Middle frontal gyrus (tissue), 1 donor: Measurements from ENCODE around the gene ACTRT3.
"Not testable (repeated sequence)": the region's sequence is repeated elsewhere in the genome, so short reads cannot be mapped to it uniquely, and the experiment has no call there.

Experiments
- DNase-seq: peaks from one replicate; pipeline ENCODE4 v3.0.0-alpha.2; 2015; ENCODE audit warnings: low spot score; ENCODE audit errors: extremely low spot score

ACTRT3 gene

DNA sequence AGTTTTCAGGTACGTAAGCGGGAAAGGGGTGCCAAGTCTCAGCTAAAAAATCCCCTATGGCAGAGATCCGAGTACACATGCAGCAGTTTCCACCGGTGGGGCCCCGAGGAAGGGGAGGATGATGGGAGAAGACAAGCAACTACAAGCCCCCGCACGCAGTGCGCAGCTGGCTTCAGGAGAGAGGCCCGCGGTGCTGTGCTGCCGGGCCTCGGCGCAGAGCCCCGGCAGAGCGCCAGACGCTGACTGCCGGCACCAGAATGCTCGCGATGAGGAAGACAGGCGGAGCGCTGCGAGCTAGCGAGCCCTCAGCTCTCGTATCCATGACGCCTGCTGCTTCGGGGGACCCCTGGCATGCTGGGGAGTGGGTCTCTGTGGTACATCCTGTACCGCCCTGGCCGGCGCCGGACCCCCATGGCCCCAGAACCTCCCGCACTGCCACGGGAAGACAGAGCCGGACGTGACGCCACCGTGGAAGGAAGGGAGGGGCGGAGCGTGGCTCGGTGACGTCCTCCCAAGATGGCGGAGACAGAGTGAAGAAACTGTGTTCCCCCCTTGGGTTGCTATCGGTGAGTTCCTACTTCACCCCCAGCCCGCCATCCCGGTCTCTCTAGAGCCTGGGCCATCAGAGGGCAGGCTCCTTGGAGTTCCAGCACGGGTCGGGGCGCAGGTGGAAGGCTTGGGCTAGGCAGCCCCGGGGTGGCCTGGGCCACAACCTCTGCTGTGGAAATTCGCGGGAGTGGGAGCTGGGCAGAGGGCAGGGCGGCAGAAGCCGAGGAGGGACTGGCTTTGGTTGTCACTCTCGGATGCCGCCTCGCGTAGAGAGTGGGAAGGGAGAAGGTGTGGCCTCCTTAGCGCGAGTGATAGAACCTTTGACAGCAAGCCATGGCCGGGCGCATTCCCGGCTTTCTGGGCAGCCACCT, 3.8 kb upstream of the ACTRT3 start, which contains the start of gene MYNN:
TSS of gene MYNN (plus strand) at position 500 of the 920 bp plus-strand sequence. CDS start 900 bp downstream, outside the sequence.
- DNase-seq, result peak; percentile 86

DNA sequence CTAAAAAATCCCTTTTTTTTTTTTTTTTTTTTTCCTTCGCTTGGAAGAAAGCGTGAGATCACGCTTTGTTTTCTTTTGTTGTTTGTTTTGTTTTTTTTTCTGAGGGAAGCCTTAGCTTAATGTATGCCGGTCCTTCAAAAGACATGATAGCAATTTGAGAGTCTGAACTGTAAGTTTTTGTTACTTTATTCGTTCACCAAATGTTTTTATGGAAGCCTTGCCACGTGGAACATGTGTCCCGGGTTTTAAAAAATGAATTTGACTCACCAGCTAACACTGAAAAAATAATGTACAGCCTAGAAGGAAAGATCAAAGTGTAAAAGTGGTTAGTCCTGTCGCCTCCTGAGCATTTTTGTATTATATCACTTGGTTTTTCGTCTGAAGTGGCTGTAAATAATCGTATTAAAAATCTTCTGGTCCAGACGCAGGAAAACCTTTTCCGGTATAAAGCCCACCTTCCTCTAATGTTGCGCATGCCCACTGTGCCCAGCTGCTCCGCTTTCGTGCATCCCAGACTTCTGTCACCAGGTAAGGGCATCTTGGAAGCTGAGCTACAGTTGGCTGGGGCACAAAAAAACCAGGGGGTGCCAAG, 3.0 kb upstream of the ACTRT3 start:
- peak; percentile 72 for DNase-seq

DNA sequence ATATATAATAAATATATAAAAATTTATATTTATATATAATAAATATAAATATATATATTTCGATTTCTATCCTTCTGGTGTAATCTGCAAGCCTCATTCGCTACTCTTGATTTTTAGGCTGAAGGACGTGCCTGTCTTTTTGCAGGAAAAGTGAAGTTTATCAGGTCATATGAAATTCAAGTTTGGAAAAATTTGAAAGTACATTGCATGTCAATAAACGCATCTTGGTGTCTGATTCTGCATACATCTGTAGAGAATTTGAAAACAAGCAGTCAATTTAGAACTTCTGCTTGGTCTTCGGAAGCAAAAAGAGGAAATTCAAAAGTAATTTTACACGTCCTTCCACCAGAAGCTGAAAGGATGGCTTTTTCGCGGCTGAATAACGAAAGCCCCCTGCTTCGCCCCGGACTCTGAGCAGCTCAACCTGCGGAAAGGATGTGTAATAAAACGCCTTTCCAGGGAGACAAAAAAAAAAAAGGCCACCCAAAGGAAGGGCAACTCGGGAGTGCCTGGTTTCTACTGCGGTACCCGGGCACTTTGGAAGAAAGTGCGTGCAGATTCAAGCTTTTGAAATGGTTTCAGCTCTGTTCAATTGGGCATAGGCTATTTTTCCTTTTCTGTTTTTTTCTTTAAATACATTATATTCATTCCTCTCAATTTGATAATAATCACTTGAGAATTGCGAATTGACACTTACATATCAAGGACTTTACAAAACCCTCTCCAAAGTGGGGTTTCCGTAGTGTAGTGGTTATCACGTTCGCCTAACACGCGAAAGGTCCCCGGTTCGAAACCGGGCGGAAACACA, 2.3 kb upstream of the ACTRT3 start:
- DNase-seq, result peak; percentile 81

DNA sequence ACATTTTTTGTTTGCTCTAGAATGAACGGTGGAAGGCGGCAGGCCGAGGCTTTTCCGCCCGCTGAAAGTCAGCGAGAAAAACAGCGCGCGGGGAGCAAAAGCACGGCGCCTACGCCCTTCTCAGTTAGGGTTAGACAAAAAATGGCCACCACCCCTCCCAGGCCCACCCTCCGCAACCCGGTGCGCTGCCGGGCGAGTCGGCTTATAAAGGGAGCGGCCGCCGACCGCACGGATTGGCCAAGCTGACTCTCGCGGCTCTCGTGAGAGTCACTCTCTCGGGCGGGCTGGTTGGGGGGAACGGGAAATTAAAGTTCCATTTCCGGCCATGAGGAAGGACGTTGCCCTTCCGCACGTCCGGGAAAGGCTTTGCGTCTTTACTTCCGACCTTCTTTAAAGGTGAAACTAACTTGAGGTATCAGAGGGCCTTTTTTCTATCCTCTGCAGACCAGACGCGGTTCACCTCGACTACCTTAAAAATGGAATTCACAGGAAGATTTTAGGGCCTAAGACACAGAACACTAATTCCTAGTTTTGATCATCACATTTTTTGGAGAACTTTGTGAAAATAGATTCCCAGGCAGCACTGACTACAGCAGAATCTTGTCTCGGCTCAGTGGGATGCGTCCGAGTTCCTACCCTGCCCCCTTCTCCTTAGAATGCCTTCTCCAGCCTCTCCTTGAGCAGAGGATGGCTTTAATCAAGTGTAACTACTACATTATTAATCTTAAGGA, 4.3 kb downstream of the ACTRT3 start, which contains the start of gene TERC:
TSS of gene TERC (minus strand) at position 179 of the 731 bp plus-strand sequence.
- peak; percentile 81 for DNase-seq

DNA sequence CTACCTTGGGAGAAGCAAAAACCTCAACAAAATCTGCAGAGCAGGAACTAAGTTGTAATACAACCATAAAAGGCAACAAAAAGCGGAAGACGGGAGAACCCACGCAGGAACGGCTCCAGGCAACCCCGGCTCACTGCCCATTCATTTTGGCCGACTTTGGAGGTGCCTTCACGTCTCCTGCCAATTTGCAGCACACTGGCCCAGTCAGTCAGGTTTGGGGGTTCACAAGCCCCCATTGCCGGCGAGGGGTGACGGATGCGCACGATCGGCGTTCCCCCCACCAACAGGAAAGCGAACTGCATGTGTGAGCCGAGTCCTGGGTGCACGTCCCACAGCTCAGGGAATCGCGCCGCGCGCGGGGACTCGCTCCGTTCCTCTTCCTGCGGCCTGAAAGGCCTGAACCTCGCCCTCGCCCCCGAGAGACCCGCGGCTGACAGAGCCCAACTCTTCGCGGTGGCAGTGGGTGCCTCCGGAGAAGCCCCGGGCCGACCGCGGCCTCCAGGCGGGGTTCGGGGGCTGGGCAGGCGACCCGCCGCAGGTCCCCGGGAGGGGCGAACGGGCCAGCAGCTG, 5.0 kb downstream of the ACTRT3 start:
- peak; percentile 12 for DNase-seq

DNA sequence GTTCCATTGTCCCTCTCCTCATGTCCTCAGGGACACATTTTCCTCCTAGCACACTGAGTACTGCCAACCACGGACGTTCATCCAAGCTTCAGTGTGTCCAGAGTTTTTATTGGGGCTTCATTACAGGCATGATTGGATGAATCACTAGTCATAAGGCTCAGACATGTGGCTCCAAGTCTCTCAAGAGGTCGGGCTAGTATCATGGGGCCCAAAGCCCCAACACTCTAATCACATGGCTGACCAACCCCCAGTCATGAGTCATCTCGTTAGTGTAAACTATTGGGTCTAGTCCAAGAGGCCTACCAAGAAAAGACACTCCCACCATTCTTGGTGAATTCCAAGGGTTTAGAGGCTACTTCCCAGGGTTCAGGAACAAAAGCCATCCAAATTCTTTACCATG, 8.9 kb downstream of the ACTRT3 start:
- no peak for DNase-seq

DNA sequence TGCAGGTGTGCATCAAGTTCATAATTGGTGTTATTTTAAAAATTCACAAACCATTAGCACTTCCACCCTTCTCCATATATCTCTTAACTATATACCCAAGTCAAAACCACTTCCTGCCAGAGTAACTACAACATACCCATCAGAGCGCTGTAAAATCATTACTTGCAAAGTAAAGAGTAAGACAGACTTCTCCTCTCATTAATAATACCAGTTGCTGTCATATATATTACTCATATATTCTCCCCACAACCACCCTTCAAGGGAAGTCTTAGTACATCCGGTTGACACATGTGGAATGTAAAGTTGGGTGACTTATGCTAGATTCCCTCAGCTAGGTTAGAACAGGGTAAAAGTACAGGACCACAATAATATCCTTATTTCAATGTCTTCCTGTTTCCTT, 10.1 kb downstream of the ACTRT3 start:
- no peak for DNase-seq

DNA sequence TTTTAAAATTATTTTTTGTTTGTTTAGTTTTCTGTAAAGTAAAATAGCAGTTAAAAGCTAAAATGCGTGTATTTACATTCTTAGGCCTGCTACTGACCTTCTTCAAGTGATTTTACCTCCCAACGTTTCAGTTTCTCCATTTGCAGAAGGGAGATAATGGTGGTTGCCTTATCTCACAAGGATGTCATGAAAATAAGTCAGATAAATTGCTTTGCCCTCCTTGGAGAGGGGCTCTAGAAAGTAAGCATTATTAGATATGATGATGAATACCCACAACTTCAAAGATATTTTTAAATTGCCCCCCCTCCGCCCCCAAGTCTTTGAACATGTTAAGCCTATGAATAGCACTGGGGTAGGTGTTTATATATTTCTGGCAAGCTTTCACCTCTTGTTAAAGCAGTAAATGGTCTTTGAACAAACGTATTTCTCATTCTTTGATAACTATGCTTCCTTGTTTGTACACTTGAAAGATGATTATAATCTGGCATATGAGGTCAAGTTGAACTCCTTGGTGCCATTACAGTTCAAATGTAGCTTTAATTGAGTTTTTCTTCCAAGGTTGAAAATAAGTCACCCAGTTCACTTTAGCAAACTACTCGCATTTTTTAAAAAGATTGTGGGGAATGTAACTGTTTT, 10.9 kb downstream of the ACTRT3 start:
- no peak for DNase-seq

DNA sequence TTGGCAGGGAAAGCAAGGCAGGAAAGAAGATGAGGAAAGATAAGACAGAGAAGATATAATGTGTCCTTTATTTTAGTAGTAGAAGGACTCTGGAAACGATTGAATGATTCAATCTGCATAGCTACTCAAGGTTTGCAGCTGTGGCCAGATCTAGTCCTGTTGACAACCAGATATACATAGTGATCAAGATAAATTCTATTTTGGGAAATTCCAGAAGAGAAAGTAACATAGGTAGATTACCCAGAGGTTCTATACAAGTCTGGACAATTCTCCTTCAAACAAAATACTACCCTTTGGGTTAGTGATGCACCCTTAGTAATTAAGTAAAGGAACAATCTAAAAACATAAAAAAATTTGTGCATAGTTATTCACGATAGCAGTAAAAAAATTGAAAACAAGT, 13.9 kb downstream of the ACTRT3 start:
- no peak for DNase-seq

DNA sequence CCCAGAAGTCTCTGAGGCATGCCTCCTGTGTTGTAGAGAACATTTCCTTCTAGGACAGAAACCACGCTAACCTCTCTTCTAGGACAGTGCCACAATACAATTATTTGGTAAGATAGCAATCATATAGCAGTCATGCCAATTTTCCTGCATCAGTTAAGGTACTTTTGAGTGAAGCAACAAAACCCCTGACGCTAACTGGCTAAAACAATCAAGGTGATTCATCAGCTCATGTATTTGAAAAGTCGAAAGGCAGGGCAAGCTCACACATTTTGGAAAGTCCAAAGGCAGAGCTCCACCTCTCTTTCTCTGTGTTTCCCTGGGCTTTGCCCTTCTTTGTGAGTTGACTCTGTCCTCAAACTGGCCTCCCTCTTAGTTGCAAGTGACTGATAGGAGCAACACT, 14.7 kb downstream of the ACTRT3 start:
- no peak for DNase-seq

DNA sequence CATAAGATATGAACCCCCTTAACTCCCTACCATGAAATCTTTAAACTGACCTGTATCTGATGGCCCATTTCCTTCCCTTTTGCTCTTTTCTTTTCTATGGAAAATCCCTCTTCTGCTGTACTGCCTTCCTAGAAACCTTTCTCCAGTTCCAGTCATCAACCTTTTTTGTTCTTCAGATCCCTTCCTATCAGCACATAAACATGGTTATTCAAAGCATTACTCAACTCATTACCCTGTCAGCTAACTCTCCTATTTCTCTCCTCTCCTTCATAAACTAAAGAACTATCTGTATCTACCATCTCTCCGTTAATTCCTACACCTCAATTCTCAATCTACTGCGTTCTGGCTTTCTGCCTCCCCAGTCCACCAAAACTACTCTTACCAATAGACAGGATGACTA, 17.5 kb downstream of the ACTRT3 start:
- no peak for DNase-seq

DNA sequence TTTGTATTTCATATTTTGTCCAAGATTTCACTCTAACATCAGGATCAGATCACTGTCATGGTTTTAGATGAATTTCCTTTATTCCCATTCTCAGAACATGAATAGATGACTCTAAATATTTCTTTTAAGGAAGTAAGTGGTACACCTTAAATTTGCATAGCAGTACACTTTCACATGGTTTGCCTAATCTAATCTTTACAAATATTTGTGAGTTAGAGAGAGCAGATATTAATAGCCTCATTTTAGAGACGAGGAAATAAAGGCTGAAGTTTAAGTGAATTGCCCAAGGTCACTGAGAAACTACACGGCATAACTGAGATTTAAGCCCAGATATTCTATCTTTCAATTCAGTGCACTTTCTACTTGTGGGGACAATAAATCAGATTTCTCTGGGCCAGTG, 18.7 kb downstream of the ACTRT3 start:
- no peak for DNase-seq

DNA sequence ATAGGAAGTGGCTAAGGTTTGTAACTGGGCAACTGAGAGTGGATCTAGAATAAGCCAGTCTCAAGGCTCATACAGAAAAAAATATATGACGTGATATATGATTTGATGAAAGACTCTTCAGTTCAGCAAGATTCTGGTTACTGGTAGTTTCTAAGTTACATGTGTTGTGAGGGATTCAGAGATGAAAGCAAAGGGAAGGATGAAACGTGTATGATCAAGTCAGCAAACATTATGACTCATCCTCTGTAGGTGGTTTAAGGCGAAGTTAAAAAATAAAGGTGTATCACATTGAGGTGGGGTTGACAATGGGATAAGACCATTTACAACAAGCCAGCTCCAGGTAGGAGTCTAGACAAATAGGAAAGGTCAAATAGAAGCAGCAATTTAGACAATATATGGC, 20.7 kb downstream of the ACTRT3 start:
- no peak for DNase-seq

DNA sequence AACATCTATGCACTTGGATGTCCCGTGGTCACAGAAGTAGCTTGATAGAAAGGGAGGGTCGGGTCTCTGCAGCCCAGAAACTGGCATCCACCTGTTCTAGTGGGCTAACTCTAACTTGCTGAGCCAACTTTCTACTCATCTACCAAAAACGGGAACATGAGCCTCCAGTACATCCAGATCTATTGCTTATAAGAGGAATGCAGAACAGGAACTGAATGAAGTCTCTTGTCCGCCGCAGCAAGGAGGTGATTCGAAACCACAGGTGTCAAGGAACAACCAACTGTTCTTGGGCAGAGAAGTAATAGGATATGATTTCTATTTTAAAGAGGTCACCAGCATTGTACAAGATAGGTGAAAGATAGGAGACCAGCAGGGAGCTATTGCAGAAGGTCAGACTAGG, 22.4 kb downstream of the ACTRT3 start:
- DNase-seq, result no peak

DNA sequence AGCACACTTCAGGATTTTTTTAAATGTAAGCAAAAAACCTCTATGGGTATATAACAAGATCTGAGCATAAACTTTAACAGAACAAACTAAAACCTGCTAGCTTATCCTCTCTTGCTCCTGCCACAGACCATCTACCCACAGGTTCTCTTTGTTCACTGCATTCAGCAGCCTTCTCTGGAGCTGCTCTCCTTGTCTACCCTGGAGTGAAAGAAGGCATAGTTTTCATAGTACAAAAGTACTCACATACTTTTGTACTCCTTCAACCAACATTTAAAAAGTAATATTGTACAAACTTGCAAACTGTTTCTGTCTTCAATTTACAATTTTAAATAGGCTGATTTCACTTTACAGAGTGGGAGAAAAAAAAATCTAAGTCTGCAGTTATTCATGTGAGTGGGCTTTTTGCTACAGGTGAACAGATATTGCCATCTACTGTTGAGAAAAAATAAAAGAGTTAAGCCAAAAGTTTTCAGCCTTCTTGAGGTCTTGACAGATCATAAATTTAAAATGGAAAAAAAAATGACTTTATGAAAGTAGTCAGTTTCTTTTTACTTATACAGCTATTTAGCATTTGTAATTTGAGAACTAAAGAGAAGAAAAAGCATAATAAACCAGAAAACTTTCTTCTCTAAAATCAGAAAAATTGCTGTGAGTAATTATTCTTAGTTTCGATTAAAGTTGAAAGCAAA, 24.9 kb downstream of the ACTRT3 start:
- no peak for DNase-seq

DNA sequence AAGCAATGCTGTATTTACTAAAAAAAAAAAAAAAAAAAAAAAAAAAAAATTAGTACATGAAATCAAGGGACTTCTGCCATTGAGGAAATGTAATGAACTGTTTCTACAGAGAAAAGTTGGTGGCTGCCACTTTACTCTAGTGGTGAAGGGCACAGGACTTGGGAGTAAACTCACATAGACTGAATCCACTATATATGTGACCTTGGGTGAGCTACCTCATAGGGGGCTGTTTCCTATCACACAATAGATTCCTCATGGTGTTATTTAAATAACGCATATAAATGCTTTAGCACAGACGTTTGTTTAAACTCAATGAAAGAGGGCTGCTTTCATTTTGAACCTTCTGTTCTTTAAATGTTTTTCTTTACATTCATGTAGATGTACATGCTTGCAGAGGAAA, 30.3 kb downstream of the ACTRT3 start:
- no peak for DNase-seq

DNA sequence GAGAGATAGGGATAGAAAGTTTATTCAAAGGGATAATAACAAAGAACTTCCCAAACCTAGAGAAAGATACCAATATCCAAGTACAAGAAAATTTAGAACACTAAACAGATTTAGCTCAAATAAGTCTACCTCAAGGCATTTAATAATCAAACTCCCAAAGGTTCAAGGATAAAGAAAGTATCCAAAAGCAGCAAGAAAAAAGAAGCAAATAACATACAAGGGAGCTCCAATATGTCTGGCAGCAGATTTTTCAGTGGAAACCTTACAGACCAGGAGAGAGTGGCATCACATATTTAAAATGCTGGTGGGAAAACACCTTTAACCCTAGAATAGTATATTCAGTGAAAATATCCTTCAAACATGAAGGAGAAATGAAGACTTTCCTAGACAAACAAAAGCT, 37.5 kb downstream of the ACTRT3 start:
- not testable (repeated sequence) for DNase-seq

DNA sequence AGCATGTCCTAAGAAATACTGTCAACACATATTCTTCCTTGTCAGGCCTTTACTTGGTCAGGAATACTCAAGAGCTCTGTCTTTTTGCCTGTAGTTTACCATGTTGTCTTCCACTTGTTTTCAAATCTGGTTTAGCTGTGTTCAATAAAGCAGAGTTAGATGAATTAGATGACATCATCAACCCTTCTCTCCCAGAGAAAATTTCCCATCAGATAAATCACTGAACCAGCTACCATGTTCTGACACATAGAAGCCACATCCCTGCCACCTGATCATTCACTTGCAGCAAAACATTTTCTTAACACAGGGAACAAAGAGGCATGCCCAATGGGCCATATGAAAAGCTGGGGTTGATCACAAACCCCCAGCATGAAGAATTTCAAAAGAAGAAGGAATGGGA, 46.6 kb downstream of the ACTRT3 start:
- no peak for DNase-seq

DNA sequence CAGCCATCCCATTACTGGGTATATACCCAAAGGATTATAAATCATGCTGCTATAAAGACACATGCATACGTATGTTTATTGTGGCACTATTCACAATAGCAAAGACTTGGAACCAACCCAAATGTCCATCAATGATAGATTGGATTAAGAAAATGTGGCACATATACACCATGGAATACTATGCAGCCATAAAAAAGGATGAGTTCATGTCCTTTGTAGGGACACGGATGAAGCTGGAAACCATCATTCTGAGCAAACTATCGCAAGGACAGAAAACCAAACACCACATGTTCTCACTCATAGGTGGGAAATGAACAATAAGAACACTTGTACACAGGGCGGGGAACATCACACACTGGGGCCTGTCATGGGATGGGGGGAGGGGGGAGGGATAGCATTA, 50.9 kb downstream of the ACTRT3 start:
- not testable (repeated sequence) for DNase-seq
